ENCODE data around the gene NCAPG2. TPM values are rescaled to one million over a fixed set of nuclear protein-coding genes. Genes with fewer than 3 reads are reported as not detected.

Gene NCAPG2, protein sequence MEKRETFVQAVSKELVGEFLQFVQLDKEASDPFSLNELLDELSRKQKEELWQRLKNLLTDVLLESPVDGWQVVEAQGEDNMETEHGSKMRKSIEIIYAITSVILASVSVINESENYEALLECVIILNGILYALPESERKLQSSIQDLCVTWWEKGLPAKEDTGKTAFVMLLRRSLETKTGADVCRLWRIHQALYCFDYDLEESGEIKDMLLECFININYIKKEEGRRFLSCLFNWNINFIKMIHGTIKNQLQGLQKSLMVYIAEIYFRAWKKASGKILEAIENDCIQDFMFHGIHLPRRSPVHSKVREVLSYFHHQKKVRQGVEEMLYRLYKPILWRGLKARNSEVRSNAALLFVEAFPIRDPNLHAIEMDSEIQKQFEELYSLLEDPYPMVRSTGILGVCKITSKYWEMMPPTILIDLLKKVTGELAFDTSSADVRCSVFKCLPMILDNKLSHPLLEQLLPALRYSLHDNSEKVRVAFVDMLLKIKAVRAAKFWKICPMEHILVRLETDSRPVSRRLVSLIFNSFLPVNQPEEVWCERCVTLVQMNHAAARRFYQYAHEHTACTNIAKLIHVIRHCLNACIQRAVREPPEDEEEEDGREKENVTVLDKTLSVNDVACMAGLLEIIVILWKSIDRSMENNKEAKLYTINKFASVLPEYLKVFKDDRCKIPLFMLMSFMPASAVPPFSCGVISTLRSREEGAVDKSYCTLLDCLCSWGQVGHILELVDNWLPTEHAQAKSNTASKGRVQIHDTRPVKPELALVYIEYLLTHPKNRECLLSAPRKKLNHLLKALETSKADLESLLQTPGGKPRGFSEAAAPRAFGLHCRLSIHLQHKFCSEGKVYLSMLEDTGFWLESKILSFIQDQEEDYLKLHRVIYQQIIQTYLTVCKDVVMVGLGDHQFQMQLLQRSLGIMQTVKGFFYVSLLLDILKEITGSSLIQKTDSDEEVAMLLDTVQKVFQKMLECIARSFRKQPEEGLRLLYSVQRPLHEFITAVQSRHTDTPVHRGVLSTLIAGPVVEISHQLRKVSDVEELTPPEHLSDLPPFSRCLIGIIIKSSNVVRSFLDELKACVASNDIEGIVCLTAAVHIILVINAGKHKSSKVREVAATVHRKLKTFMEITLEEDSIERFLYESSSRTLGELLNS
- 11.6 TPM for polyA plus RNA-seq (ENCODE audit: insufficient read length)

- peak; percentile 97 for DNase-seq
These were observed at the start of gene NCAPG2 for GRCh38 chr7:158704524-158705233. Gene NCAPG2, minus strand, starts transcription at chr7:158704804. Its CDS starts 2,905 bp downstream, at chr7:158701899.

- DNase-seq: no peak
These were observed 49.3 kb upstream of the NCAPG2 start for GRCh38 chr7:158753900-158754299.

DNA sequence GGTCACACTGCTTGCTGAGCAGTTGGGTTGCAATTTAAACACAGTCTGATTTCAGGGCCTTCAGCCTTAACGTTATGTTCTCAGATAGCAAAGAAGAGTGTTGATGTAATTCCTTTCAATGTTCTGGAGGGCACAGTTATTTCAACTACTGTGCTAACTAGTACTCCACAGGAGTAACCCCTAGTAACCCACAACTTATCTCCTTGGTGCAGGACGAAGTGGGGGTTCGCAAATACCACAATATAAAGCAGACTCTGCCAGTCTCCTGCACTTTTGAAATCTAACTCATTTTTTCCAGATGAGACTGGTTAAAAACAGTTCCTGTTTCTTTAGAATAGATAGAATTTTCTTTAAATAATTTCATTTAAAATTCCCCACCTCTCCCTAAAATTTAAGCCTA is 47.1 kb upstream of the NCAPG2 start:
- DNase-seq: no peak

GRCh38 chr7:158751199-158751598 is 46.6 kb upstream of the NCAPG2 start:
- no peak for DNase-seq

GRCh38 chr7:158750702-158751101 is 46.1 kb upstream of the NCAPG2 start:
- no peak for DNase-seq

DNA sequence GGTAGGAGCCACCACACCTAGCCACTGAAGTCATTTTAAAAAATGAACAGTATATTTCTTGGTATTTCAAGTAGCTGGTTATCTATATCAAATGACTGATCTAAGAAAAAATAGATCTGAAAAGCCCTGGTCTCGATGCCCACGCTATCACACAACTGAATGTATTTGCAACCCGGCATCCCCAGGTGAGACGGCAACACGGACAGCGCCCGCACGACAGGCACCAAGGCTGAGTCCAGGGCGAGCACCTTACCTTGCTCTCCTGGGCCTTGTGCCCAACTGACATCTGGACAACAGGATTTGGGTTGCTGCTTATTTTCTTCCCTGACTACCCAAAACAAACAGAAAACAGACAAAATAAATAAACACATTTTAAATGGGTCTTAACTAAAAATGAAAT is 44.8 kb upstream of the NCAPG2 start:
- DNase-seq: no peak

DNA sequence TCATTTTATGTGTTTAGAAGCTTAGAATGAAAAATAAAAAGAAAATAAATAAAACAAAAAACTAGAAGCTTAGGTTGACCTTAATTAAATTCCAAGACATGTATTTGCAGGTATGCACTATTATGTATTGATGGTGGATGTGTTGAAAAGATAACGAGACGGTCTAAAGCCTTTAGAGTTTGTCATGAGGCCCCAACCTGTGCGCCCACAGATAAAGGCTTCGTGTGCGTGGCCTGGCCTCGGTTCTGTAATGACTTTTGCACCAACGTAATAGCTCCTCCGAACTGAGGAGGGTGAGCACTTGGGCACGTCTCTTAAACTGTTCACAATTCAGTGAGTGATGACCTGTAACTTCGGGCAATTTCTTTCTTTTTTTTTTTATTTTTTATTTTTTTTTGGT is 43.7 kb upstream of the NCAPG2 start:
- DNase-seq: no peak

DNA sequence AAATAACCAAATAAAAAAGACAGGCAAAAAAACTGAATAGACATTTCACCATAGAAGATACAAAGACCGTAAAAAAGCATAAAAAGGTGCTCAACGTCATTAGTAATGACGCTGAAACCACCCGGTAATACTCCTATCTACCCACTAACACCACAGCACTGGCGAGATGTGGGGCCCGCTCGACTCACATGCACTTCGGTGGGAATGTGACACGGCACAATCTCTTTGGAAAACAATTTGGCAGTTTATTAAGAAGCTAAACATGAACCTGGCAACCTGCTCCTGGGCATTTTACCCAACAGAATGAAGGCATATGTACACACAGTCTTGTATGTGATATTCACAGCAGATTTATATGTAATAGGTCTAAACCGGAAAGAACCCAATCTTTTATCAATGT is 42.8 kb upstream of the NCAPG2 start:
- DNase-seq: no peak

GRCh38 chr7:158746957-158747356 is 42.4 kb upstream of the NCAPG2 start:
- DNase-seq: no peak

DNA sequence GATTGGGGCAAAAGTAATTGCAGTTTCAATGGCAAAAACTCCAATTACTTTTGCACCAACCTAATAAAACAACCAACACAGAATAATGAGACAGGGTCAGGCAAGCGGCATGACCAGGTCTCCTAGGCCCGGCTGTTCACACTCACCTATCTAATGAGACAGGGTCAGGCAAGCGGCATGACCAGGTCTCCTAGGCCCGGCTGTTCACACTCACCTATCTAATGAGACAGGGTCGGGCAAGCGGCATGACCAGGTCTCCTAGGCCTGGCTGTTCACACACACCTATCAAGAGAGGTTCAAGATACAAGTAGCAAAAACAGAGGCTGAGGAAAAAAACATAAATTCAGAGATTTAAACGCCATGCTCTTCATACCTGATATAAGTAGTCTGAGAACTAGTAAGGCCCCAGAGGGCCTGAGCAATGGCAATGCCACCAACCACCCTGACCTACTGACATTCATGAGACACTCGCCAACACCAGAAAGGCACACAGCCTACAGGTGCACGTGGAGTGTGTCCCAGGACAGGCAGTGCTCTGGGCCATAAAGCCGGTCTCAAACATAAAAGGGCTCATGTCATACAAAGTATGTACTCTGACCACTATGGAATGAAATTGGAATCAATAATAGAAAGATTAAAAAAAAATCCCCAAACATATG is 40.6 kb upstream of the NCAPG2 start:
- DNase-seq: no peak

DNA sequence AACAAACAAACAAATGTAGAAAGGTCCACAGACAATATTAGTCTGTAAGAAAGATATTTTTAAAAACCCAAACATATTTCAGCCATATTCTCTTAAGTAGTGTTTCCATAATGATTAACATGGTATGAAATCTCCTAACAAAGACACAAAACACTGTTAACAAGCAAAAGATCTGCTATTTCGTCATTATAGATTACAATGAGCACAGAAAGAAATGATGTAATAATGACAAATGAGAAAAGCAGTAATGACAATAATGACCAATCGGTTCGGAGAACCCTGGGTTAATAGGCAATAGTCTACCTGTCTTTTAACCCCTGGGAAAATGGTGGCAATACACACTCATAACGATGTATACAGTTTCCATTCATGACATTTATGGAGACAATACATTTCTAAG is 39.5 kb upstream of the NCAPG2 start:
- no peak for DNase-seq

GRCh38 chr7:158743219-158743618 is 38.6 kb upstream of the NCAPG2 start:
- DNase-seq: no peak

DNA sequence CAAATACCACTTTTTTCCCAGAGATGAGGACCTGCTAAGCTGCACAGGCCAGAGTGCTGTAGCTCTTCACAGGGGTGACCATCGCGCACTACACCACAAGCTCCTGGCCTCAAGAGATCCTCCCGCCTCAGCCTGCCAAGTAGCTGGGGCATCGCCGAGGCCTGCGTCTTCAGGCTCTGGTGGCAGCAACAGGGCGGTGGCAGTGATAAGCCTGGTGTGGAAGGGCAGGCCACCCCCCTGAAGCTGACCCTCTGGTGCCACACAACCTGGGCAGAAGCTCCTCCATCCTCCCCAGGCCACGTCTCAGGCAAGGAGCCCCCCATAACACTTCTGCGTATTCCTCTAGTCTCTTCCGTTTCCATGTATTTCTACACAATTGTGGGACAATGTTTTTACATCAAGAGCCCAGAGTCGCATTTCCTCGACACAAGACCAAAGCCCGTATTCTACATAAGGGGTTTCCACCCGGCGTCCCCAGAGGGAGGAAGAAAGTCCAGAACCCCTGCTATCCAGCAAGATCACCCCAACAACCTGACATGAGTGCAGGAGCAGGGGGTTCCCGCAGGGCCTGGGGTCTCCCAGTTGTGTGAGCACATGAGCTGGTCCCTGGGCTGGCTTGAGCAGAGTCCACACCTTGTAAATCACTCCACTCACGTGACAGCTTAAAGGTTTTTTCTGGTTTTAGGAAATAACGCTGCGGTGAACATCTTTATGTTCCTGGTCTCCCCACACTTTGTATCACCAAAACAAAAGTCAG is 37.6 kb upstream of the NCAPG2 start:
- DNase-seq: no peak

GRCh38 chr7:158741294-158741666 is 36.7 kb upstream of the NCAPG2 start:
- no peak for DNase-seq

GRCh38 chr7:158740657-158741293 is 36.2 kb upstream of the NCAPG2 start:
- no peak for DNase-seq

GRCh38 chr7:158740013-158740656 is 35.5 kb upstream of the NCAPG2 start:
- DNase-seq: no peak

DNA sequence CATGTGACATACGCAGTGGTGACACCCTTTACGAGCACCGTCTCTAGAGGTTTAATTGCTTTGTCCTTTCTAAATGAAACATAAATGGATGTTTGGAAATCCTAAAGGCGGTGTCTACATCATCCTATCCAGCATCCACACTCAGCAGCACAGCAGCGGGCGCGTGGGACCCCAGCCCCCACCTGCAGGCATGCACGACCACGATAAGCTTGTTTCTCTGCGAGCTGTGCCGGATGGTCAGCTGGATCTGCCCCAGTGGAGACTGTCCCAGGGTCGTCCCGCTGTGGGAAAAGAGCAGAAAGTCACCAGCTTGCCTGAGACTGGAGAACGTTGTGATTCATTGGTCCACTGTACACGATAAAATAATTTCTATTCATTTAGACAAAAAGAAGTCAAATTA is 34.2 kb upstream of the NCAPG2 start:
- no peak for DNase-seq

DNA sequence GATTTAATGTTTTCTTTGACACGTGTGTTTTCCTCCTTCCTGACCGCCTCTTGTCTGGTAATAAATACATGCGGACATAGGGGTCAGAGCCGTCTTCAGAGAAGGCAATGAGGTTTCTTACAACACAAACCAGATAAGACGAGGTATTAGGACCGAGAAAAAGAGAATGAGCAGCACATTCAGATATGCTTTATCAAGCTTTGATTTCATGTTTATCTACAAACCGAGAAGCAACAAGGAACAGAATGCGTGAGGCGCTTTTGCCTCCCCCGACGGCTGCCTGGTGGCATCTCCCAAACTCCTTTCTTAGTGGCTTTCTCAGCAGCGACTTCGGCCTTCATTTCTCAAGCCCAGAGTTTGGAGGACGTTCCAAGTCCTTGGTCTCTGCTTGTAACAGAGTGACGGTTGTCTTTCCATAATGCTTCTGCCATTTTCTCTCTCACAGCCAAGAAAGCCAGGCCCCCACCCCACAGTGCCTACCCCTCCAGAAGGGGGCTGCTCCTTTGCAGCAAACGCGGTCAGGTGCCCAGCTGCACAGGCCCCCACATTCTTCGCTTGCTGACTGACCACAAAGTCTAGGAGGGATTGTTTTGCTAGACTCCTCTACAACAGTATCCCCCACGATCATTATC is 32.6 kb upstream of the NCAPG2 start:
- DNase-seq: no peak

DNA sequence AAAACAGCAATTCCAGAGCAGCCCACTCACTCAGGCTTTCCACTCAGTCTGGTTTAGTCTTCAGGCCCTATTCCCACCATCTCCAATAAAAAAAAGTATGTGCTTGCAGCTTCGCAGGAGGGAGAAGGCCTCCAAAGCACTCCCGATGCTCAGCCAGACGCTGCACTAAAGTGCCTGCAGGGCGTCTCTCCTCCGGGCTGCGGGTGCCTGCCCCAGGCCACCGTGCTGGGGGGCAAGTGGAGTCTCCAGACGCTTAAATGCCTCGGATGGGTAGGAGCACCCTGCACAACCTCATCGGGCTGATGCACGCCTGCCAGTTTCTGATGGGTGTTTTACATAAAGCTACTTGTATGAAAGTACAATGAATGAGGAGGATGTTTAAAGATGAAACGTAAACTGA is 31.3 kb upstream of the NCAPG2 start:
- DNase-seq: no peak

DNA sequence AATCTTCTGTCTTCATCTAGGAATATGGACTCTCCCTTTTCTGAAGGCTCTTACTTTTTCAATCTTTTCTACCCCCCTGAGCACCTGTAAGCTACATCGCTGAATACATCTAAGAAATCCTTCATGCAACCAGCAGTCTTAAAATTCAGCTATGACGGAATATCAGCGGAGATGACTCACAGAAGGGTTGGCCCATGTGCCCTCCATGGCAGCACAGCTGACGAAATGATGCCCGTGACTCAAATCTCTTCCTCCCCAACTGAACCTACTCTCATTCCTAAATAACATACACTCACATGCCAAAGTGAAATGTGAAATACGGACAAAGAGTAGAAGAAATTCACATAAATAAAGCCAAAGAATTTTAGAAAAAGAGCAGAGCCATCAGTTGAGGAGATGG is 30.3 kb upstream of the NCAPG2 start:
- DNase-seq: no peak
